T-helper 17 cell (primary cell): ENCODE measurements around the gene RASSF8. TPM values are rescaled to one million over a fixed set of nuclear protein-coding genes. Genes with fewer than 3 reads are reported as not detected.

Source experiments
- ATAC-seq: fragments of 150-1000 bp; cut with Tn5 transposase; 2 replicates; pipeline ENCODE4 v1.10.0; 2021; ENCODE audit warnings: mild to moderate bottlenecking, moderate library complexity
- DNase-seq, 3 donors: peaks; one replicate each; pipeline versions ENCODE4 v3.0.0 to v3.0.0-alpha.2; 2020 to 2021
- H3K9me3 ChIP-seq: one replicate; pipeline ENCODE4 v1.7.0; 2013; ENCODE audit warnings: low read length, mild to moderate bottlenecking; ENCODE audit not compliant: control insufficient read depth, poor library complexity, severe bottlenecking
- H3K27ac Mint-ChIP-seq: one replicate; pipeline ENCODE4 v1.8.0; 2022; ENCODE audit warnings: mild to moderate bottlenecking, moderate library complexity, mixed read lengths
- H3K27me3 Mint-ChIP-seq: one replicate; pipeline ENCODE4 v1.8.0; 2022; ENCODE audit warnings: mixed read lengths
- H3K36me3 Mint-ChIP-seq: one replicate; pipeline ENCODE4 v1.8.0; 2022; ENCODE audit warnings: low read depth, mixed read lengths
- H3K4me1 Mint-ChIP-seq: one replicate; pipeline ENCODE4 v1.8.0; 2022; ENCODE audit warnings: mild to moderate bottlenecking, mixed read lengths
- H3K4me3 Mint-ChIP-seq: one replicate; pipeline ENCODE4 v1.8.0; 2022; ENCODE audit warnings: mild to moderate bottlenecking, moderate library complexity, mixed read lengths
- total RNA-seq, 4 donors: library from RNA in 2 of 4; stranded (reverse) in 2 of 4; gene quantifications; one replicate each; pipeline ENCODE4 v1.2.3 and lab custom pipeline; 2022 to 2026

RASSF8 gene
- total RNA-seq, 2 donors from 2014 or later: 0.05 TPM; not detected in 1

GRCh38 chr12:25988505-25988904, 30.0 kb downstream of the RASSF8 start:
- Mint-ChIP-seq H3K27ac (no peak overlapping the region), H3K36me3 (no peaks in the 10 kb centered on the region), H3K4me3 (no peak overlapping the region), H3K27me3 (peaks cover 19% of the 10 kb centered on the region), H3K4me1 (no peaks in the 10 kb centered on the region)
- ATAC-seq: no peak
- H3K9me3 ChIP-seq: no peaks in the 10 kb centered on the region
- DNase-seq: no peak

- H3K27ac Mint-ChIP-seq: no peak overlapping the region
- no peaks in the 10 kb centered on the region for H3K4me1 Mint-ChIP-seq
- no peak overlapping the region for H3K4me3 Mint-ChIP-seq
Measured at GRCh38 chr12:25990495-25990894, 32.0 kb downstream of the RASSF8 start.

DNA sequence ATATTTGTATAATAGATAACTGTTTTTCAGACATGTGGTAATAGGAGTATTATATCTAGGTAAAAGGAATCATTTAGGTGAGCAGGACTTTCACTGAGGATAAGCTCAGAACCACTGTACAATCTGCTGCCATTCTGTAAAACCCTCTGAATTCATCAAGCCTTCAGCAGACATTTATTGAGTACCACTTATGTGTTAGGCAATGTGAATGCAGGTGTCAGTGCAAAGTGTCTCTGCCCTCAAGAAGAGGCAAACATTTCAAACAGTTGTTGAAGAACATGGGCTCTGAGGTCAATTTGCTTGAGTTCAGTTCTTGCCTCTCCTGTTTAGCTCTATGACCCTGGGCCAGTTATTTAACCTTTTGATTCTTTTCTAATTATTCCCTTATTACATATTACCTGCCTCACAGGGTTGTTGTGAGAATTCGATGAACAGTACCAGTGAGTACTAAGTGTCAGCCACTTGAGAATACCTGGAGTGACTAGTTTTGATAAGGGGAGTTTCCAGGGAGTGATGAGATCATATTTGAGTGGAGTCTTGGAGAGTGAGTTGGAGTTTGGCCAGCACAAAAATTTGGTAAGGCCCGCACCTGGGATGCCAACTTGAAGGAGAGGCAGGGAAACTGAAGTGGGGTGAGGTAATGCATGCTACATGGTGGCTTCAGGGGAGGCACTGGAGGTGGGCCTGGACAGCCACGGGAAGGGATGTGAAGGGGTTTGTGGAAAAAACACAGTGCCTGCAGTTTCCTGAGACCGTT, 33.7 kb downstream of the RASSF8 start:
- Mint-ChIP-seq H3K36me3 (no peaks in the 10 kb centered on the region), H3K4me3 (no peak overlapping the region), H3K27ac (no peak overlapping the region), H3K27me3 (peaks cover 17% of the 10 kb centered on the region), H3K4me1 (no peaks in the 10 kb centered on the region)
- no peaks in the 10 kb centered on the region for H3K9me3 ChIP-seq
- no peak for DNase-seq
- no peak for ATAC-seq

More at GRCh38 chr12:25990495-25990894, 32.0 kb downstream of the RASSF8 start:
- H3K36me3 Mint-ChIP-seq: no peaks in the 10 kb centered on the region
- peaks cover 24% of the 10 kb centered on the region for H3K27me3 Mint-ChIP-seq
- H3K9me3 ChIP-seq: no peaks in the 10 kb centered on the region
- no peak for DNase-seq
- no peak for ATAC-seq

- Mint-ChIP-seq H3K4me1 (no peaks in the 10 kb centered on the region), H3K4me3 (no peak overlapping the region), H3K36me3 (no peaks in the 10 kb centered on the region)
Measured at GRCh38 chr12:25993901-25994651, 35.6 kb downstream of the RASSF8 start.

DNA sequence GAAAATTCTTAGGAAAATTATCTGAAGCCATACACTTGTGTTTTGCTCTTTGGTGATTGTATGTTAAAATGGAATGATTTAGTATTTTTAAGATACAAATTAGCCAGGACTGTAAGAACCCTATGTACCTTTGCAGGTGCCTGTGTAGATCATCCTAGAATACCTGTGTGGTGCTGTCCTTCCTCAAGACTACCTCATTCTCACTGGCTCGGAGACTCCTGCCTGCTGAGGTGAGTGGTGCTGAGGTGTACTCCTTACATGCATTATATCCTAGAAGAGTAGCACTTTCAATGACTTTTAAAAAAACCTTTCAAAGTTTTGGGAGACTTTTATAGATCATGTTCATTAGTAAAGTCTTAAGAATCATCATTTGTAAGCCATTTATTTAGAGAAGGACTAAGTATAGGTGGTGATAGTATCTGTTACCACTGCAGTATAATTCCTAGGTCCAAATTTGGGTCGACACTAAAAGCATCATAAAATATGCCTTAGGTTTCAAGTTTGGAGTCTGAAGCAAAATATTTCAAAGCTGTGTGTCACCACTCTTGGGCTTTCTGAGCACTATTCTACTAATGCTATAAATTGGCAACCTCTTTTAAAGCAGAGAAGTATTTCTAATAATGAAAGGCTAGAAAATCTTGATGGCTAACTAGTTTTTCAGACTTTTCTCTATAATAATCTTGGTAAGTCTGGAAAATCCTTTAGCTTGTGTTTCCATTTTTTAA, 36.6 kb downstream of the RASSF8 start:
- peaks cover 17% of the 10 kb centered on the region for H3K27me3 Mint-ChIP-seq
- no peak for DNase-seq
- H3K9me3 ChIP-seq: no peaks in the 10 kb centered on the region
- H3K4me1 Mint-ChIP-seq: no peaks in the 10 kb centered on the region
- H3K27ac Mint-ChIP-seq: no peak overlapping the region
- no peak overlapping the region for H3K4me3 Mint-ChIP-seq
- no peaks in the 10 kb centered on the region for H3K36me3 Mint-ChIP-seq
- no peak for ATAC-seq

More at GRCh38 chr12:25993901-25994651, 35.6 kb downstream of the RASSF8 start:
- no peak for ATAC-seq
- H3K9me3 ChIP-seq: no peaks in the 10 kb centered on the region
- H3K27me3 Mint-ChIP-seq: peaks cover 17% of the 10 kb centered on the region
- no peak for DNase-seq
- no peak overlapping the region for H3K27ac Mint-ChIP-seq

DNA sequence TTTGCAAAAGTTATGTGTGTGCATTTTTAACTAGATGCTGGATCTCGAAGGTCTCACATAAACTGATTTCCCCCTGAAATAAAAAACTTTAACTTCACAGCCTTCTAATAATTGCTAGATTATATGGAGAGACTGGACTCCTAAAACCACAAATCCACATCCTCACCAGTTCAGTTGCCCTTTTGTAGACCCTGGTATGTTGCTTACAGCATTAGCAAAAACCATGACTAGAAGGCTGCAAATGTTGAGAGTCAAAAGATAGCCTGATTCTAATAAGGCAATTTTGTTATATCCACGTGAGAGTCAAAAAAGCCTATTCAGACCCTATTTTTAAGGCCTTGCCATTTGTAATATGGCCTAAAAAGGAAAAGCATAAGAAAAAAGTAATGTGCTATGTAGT, 37.4 kb downstream of the RASSF8 start:
- DNase-seq: no peak
- ATAC-seq: no peak

GRCh38 chr12:25996677-25997076, 38.2 kb downstream of the RASSF8 start:
- no peak for DNase-seq
- Mint-ChIP-seq H3K4me1 (no peaks in the 10 kb centered on the region), H3K4me3 (no peak overlapping the region), H3K27ac (no peak overlapping the region), H3K36me3 (no peaks in the 10 kb centered on the region), H3K27me3 (peaks cover 17% of the 10 kb centered on the region)
- H3K9me3 ChIP-seq: no peaks in the 10 kb centered on the region
- no peak for ATAC-seq

More for the DNA sequence above, 37.4 kb downstream of the RASSF8 start:
- no peaks in the 10 kb centered on the region for H3K4me1 Mint-ChIP-seq
- no peak overlapping the region for H3K27ac Mint-ChIP-seq
- H3K36me3 Mint-ChIP-seq: no peaks in the 10 kb centered on the region
- no peak overlapping the region for H3K4me3 Mint-ChIP-seq
- H3K9me3 ChIP-seq: no peaks in the 10 kb centered on the region
- peaks cover 17% of the 10 kb centered on the region for H3K27me3 Mint-ChIP-seq

- Mint-ChIP-seq H3K4me3 (no peak overlapping the region), H3K27ac (no peak overlapping the region), H3K4me1 (no peaks in the 10 kb centered on the region), H3K36me3 (no peaks in the 10 kb centered on the region), H3K27me3 (peaks cover 14% of the 10 kb centered on the region)
- DNase-seq: no peak
- ATAC-seq: no peak
- no peaks in the 10 kb centered on the region for H3K9me3 ChIP-seq
Measured at GRCh38 chr12:25997201-25997963, 38.9 kb downstream of the RASSF8 start.

GRCh38 chr12:26000898-26001297, 42.4 kb downstream of the RASSF8 start:
- DNase-seq (no peak), ATAC-seq (no peak)
- H3K27ac Mint-ChIP-seq: no peak overlapping the region
- H3K9me3 ChIP-seq: no peaks in the 10 kb centered on the region
- H3K27me3 Mint-ChIP-seq: no peaks in the 10 kb centered on the region
- no peak overlapping the region for H3K4me3 Mint-ChIP-seq
- H3K36me3 Mint-ChIP-seq: no peaks in the 10 kb centered on the region
- no peaks in the 10 kb centered on the region for H3K4me1 Mint-ChIP-seq

GRCh38 chr12:26001530-26001929, 43.0 kb downstream of the RASSF8 start:
- Mint-ChIP-seq H3K27ac (no peak overlapping the region), H3K27me3 (no peaks in the 10 kb centered on the region), H3K36me3 (no peaks in the 10 kb centered on the region), H3K4me1 (no peaks in the 10 kb centered on the region), H3K4me3 (no peak overlapping the region)
- H3K9me3 ChIP-seq: no peaks in the 10 kb centered on the region
- DNase-seq (no peak), ATAC-seq (no peak)

GRCh38 chr12:26003065-26003464, 44.6 kb downstream of the RASSF8 start:
- no peaks in the 10 kb centered on the region for H3K27me3 Mint-ChIP-seq
- H3K9me3 ChIP-seq: no peaks in the 10 kb centered on the region
- H3K4me1 Mint-ChIP-seq: no peaks in the 10 kb centered on the region
- no peak overlapping the region for H3K27ac Mint-ChIP-seq
- H3K36me3 Mint-ChIP-seq: no peaks in the 10 kb centered on the region
- H3K4me3 Mint-ChIP-seq: no peak overlapping the region
- no peak for ATAC-seq
- DNase-seq: no peak

- no peak overlapping the region for H3K27ac Mint-ChIP-seq
- ATAC-seq: no peak
- peaks cover 3% of the 10 kb centered on the region for H3K4me1 Mint-ChIP-seq
- H3K4me3 Mint-ChIP-seq: no peak overlapping the region
- H3K36me3 Mint-ChIP-seq: no peaks in the 10 kb centered on the region
- peaks cover 6% of the 10 kb centered on the region for H3K27me3 Mint-ChIP-seq
- H3K9me3 ChIP-seq: no peaks in the 10 kb centered on the region
- no peak for DNase-seq
Measured at GRCh38 chr12:26007566-26007965, 49.1 kb downstream of the RASSF8 start.

- ATAC-seq (no peak), DNase-seq (no peak)
- H3K4me1 Mint-ChIP-seq: peaks cover 3% of the 10 kb centered on the region
- H3K27me3 Mint-ChIP-seq: peaks cover 6% of the 10 kb centered on the region
- H3K27ac Mint-ChIP-seq: no peak overlapping the region
- H3K9me3 ChIP-seq: no peaks in the 10 kb centered on the region
- H3K36me3 Mint-ChIP-seq: no peaks in the 10 kb centered on the region
- H3K4me3 Mint-ChIP-seq: no peak overlapping the region
Measured at GRCh38 chr12:26009593-26009992, 51.1 kb downstream of the RASSF8 start.
